ENCODE results near the gene DLG1. TPM values are rescaled to one million over a fixed set of nuclear protein-coding genes. Genes with fewer than 3 reads are reported as not detected.
A peak's percentile ranks its signal among the peaks of the same experiment; 100 is the strongest.

DLG1 gene
- total RNA-seq, 1 experiment from 2014 or later = 121 TPM

DNA sequence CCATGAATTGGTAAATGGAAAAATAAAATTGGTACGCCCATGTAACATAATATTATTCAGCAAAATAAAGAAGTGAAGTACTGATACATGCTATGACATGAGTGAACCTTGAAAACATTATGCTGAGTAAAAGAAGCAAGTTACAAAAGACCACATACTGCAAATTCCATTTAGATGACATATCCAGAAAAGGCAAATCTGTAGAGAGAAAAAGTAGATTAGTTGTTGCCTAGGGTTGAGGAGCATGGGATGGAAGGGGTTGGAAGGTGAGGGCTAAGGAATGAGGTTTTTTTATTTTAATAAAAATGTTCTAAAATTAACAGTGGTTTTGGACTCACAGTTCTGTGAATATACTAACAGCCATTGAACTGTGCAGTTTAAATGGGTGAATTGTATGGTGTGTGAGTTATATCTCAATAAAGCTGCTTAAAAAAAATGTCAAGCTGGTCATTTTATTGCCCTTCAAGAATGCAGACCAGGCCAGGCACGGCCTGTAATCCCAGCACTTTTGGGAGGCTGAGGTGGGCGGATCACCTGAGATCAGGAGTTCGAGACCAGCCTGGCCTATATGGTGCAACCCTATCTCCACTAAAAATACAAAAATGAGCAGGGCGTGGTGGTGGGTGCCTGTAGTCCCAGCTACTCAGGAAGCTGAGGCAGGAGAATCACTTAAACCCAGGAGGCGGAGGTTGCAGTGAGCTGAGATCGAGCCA, 8.1 kb upstream of the DLG1 start:
- POLR2A ChIA-PET = interaction anchor here (0.9 to 6.6 kb wide), 10 partner anchors 9 to 195 kb away, joined by 3 to 59 read pairs (median 4); no protein-coding TSS in a partner anchor
- Mint-ChIP-seq H3K27ac (ENCODE audit: low read depth, unreplicated experiment) (peak overlapping the region; percentile 20), H3K4me3 (ENCODE audit: unreplicated experiment) (peak overlapping the region; percentile 27), H3K36me3 (ENCODE audit: insufficient read depth, unreplicated experiment) (no peaks in the 10 kb centered on the region), H3K27me3 (ENCODE audit: insufficient read depth, unreplicated experiment) (no peaks in the 10 kb centered on the region), H3K4me1 (ENCODE audit: insufficient read depth, unreplicated experiment) (peaks cover 30% of the 10 kb centered on the region), H3K9me3 (ENCODE audit: unreplicated experiment) (no peaks in the 10 kb centered on the region)
- CTCF ChIA-PET = interaction anchor here (0.6 kb wide), 2 partner anchors 195 to 203 kb away, joined by 3 read pairs; no protein-coding TSS in a partner anchor
- no TSS peak for BruUV-seq (replicated peaks)
- peak; percentile 66 for DNase-seq (ENCODE audit: unreplicated experiment)
- TF ChIP-seq, protein P1, sequence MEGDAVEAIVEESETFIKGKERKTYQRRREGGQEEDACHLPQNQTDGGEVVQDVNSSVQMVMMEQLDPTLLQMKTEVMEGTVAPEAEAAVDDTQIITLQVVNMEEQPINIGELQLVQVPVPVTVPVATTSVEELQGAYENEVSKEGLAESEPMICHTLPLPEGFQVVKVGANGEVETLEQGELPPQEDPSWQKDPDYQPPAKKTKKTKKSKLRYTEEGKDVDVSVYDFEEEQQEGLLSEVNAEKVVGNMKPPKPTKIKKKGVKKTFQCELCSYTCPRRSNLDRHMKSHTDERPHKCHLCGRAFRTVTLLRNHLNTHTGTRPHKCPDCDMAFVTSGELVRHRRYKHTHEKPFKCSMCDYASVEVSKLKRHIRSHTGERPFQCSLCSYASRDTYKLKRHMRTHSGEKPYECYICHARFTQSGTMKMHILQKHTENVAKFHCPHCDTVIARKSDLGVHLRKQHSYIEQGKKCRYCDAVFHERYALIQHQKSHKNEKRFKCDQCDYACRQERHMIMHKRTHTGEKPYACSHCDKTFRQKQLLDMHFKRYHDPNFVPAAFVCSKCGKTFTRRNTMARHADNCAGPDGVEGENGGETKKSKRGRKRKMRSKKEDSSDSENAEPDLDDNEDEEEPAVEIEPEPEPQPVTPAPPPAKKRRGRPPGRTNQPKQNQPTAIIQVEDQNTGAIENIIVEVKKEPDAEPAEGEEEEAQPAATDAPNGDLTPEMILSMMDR (IDR thresholded peaks at IDR 0.05; ENCODE audit: unreplicated experiment) = no peak
- intact Hi-C loops (cut with micrococcal nuclease) = loop anchor here (2.0 kb wide), 1 partner anchor 60 kb away; no protein-coding TSS in a partner anchor

DNA sequence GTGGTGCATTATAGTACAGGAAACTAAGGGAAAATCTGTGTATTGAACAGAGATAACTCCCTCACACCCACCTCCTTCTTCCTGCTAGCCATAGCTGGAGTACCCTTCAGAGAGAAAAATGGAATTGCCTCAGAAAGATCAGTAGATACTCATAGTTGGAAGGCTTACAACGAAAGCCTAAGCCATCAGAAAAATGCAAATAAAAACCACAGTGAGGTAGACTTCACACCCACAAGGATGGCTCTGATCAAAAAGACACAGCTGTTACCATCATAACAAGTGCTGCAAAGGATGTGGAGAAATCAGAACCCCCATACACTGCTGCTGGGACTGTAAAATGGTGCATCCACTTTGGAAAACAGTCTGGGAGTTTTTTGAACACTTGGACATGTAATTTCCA, 7.4 kb upstream of the DLG1 start:
- DNase-seq (ENCODE audit: unreplicated experiment) = no peak
- CTCF ChIA-PET = interaction anchor here (0.6 kb wide), 2 partner anchors 196 to 204 kb away, joined by 3 read pairs; no protein-coding TSS in a partner anchor
- peak overlapping the region; percentile 20 for H3K27ac Mint-ChIP-seq (ENCODE audit: low read depth, unreplicated experiment)
- no TSS peak for BruUV-seq (replicated peaks)
- TF ChIP-seq, protein P1 (IDR thresholded peaks at IDR 0.05; ENCODE audit: unreplicated experiment) = no peak
- no peaks in the 10 kb centered on the region for H3K9me3 Mint-ChIP-seq (ENCODE audit: unreplicated experiment)
- intact Hi-C loops (cut with micrococcal nuclease) = loop anchor here (2.0 kb wide), 1 partner anchor 61 kb away; no protein-coding TSS in a partner anchor
- peaks cover 30% of the 10 kb centered on the region for H3K4me1 Mint-ChIP-seq (ENCODE audit: insufficient read depth, unreplicated experiment)
- POLR2A ChIA-PET = interaction anchor here (0.8 to 6.6 kb wide), 11 partner anchors 8 to 196 kb away, joined by 3 to 59 read pairs (median 4); no protein-coding TSS in a partner anchor
- H3K27me3 Mint-ChIP-seq (ENCODE audit: insufficient read depth, unreplicated experiment) = no peaks in the 10 kb centered on the region
- H3K36me3 Mint-ChIP-seq (ENCODE audit: insufficient read depth, unreplicated experiment) = no peaks in the 10 kb centered on the region
- peak overlapping the region; percentile 27 for H3K4me3 Mint-ChIP-seq (ENCODE audit: unreplicated experiment)

DNA sequence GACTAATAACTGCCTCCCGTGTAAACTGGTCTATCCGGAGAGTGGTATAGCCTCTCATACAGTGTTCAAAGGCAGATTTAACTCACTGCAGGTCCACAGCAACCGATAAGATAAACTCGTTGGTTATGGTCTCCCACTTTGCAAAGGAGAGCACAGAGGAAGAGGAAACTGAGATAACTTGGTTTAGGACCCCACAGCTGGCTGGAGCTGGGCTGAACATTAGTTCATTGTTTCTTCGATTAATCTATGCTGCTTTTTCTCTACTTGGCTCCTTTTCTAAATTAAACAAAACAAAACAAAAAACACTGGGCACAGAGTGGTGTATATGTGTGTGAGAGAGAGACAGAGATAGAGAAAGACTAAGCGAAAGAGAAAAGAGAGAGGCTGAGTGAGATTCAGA, 5.0 kb upstream of the DLG1 start:
- H3K4me3 Mint-ChIP-seq (ENCODE audit: unreplicated experiment) = no peak overlapping the region
- ChIA-PET POLR2A (no interaction called here), CTCF (interaction anchor here (0.5 to 1.1 kb wide), 3 partner anchors 47 to 198 kb away, joined by 3 to 6 read pairs (median 4); no protein-coding TSS in a partner anchor)
- peaks cover 21% of the 10 kb centered on the region for H3K4me1 Mint-ChIP-seq (ENCODE audit: insufficient read depth, unreplicated experiment)
- TF ChIP-seq, protein P1 (IDR thresholded peaks at IDR 0.05; ENCODE audit: unreplicated experiment) = no peak
- no TSS peak for BruUV-seq (replicated peaks)
- no peaks in the 10 kb centered on the region for H3K36me3 Mint-ChIP-seq (ENCODE audit: insufficient read depth, unreplicated experiment)
- H3K27ac Mint-ChIP-seq (ENCODE audit: low read depth, unreplicated experiment) = peak overlapping the region; percentile 21
- no peak for DNase-seq (ENCODE audit: unreplicated experiment)
- intact Hi-C loops (cut with micrococcal nuclease) = no loop called here
- H3K9me3 Mint-ChIP-seq (ENCODE audit: unreplicated experiment) = no peaks in the 10 kb centered on the region
- H3K27me3 Mint-ChIP-seq (ENCODE audit: insufficient read depth, unreplicated experiment) = no peaks in the 10 kb centered on the region

DNA sequence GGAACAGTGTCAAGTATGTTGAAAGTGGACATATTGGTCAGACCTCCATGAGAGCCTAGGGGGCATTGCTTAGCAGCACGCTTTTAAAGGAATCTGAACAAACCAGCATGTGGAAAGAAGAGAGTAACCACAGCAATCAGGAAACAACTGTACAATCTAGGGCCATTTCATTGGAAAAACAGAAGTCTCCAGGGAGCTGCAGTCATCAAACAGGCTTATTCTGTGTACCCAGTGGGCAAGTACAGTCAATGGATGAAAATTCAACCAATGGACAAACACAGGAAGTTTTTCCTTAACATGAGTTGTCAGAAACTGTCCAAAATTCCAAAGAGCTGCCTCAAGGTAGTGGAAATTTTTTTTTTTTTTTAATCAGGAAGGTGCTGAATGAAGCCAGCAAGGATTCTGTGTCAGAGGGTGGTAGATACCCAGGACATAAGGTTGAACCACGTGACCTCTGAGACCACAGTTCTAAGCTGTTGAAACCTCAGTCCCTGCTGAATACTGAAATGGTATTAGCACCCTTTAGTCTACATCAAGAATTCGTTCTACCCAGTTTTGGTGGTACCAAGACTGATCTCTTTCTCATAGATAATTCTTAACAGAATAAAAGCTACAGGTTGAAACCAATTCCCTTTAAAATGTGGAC, 4.4 kb upstream of the DLG1 start:
- Mint-ChIP-seq H3K4me3 (ENCODE audit: unreplicated experiment) (no peak overlapping the region), H3K9me3 (ENCODE audit: unreplicated experiment) (no peaks in the 10 kb centered on the region), H3K27me3 (ENCODE audit: insufficient read depth, unreplicated experiment) (no peaks in the 10 kb centered on the region), H3K4me1 (ENCODE audit: insufficient read depth, unreplicated experiment) (peaks cover 18% of the 10 kb centered on the region), H3K36me3 (ENCODE audit: insufficient read depth, unreplicated experiment) (peaks cover 4% of the 10 kb centered on the region), H3K27ac (ENCODE audit: low read depth, unreplicated experiment) (no peak overlapping the region)
- DNase-seq (ENCODE audit: unreplicated experiment) = no peak
- POLR2A ChIA-PET = no interaction called here
- CTCF ChIA-PET = interaction anchor here (1.1 kb wide), 1 partner anchor 47 kb away, joined by 6 read pairs; no protein-coding TSS in a partner anchor
- TF ChIP-seq, protein P1 (IDR thresholded peaks at IDR 0.05; ENCODE audit: unreplicated experiment) = no peak
- intact Hi-C loops (cut with micrococcal nuclease) = no loop called here
- no TSS peak for BruUV-seq (replicated peaks)
